HG03457 (cell line): ENCODE data around the gene GALNT7.
"Not testable (repeated sequence)": the region's sequence is repeated elsewhere in the genome, so short reads cannot be mapped to it uniquely, and the experiment has no call there.

Experiments used
- ATAC-seq: cut with Tn5 transposase; IDR thresholded peaks from one replicate; pipeline ENCODE4 v1.9.1; 2021; ENCODE audit warnings: moderate number of reproducible peaks; ENCODE audit not compliant: unreplicated experiment

The GALNT7 gene

GRCh38 chr4:173192375-173193162 is 24.0 kb downstream of the GALNT7 start:
- ATAC-seq: no peak

- ATAC-seq: no peak
Observed at GRCh38 chr4:173194157-173194556, 25.5 kb downstream of the GALNT7 start.

- no peak for ATAC-seq
Observed at GRCh38 chr4:173195109-173195508, 26.5 kb downstream of the GALNT7 start.

- ATAC-seq: no peak
Observed at GRCh38 chr4:173199553-173199952, 30.9 kb downstream of the GALNT7 start.

GRCh38 chr4:173200103-173200884 is 31.7 kb downstream of the GALNT7 start:
- ATAC-seq: no peak

GRCh38 chr4:173202395-173202794 is 33.8 kb downstream of the GALNT7 start:
- ATAC-seq: no peak

GRCh38 chr4:173205656-173206055 is 37.0 kb downstream of the GALNT7 start:
- no peak for ATAC-seq

GRCh38 chr4:173208420-173208819 is 39.8 kb downstream of the GALNT7 start:
- ATAC-seq: no peak

GRCh38 chr4:173211222-173211621 is 42.6 kb downstream of the GALNT7 start:
- no peak for ATAC-seq

- ATAC-seq: no peak
Observed at GRCh38 chr4:173211838-173212237, 43.2 kb downstream of the GALNT7 start.

- no peak for ATAC-seq
Observed at GRCh38 chr4:173212379-173212778, 43.8 kb downstream of the GALNT7 start.

- ATAC-seq: no peak
Observed at GRCh38 chr4:173213296-173213695, 44.7 kb downstream of the GALNT7 start.

GRCh38 chr4:173214231-173214630 is 45.6 kb downstream of the GALNT7 start:
- no peak for ATAC-seq

GRCh38 chr4:173214661-173215060 is 46.0 kb downstream of the GALNT7 start:
- ATAC-seq: no peak

GRCh38 chr4:173217075-173217474 is 48.5 kb downstream of the GALNT7 start:
- no peak for ATAC-seq

GRCh38 chr4:173217727-173218126 is 49.1 kb downstream of the GALNT7 start:
- ATAC-seq: no peak

GRCh38 chr4:173218411-173219125 is 50.0 kb downstream of the GALNT7 start:
- ATAC-seq: no peak

- not testable (repeated sequence) for ATAC-seq
Observed at GRCh38 chr4:173219126-173219437, 50.5 kb downstream of the GALNT7 start.

- ATAC-seq: no peak
Observed at GRCh38 chr4:173223743-173224142, 55.1 kb downstream of the GALNT7 start.

- ATAC-seq: no peak
Observed at GRCh38 chr4:173226401-173226888, 57.8 kb downstream of the GALNT7 start.

GRCh38 chr4:173227756-173228155 is 59.1 kb downstream of the GALNT7 start:
- no peak for ATAC-seq

GRCh38 chr4:173230062-173230461 is 61.5 kb downstream of the GALNT7 start:
- peak; percentile 57 for ATAC-seq
